ENCODE results near the gene SASH1. TPM values are rescaled to one million over a fixed set of nuclear protein-coding genes. Genes with fewer than 3 reads are reported as not detected.

Gene SASH1
- total RNA-seq, 1 experiment from 2014 or later: 27.4 TPM

DNA sequence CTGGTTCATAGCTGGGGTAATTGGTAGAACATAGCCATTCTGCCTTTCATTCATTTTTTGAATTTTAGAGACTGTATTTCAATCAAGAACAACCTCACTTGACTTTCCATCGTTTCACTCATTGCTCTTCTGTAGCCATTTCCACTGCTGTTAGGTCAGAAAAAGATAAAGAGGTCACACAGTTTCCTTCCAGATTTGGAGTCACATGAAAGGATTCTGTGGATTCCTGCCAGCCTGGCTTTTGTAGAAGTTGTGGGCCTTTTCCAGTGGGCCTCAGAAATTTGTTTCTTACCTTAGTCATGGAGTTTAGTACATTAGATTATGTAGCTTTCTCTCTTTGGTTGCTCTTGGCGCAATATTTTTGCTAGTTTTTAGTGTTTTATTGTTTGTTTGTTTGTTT is 157.8 kb downstream of the SASH1 start:
- Mint-ChIP-seq H3K36me3 (peaks cover 4% of the 10 kb centered on the region; the same call in 1 of the 2 replicates), H3K4me1 (no peaks in the 10 kb centered on the region), H3K27ac (no peak overlapping the region), H3K4me3 (no peak overlapping the region), H3K9me3 (no peaks in the 10 kb centered on the region), H3K27me3 (ENCODE audit: low read depth) (no peaks in the 10 kb centered on the region)
- ChIA-PET POLR2A (no interaction called here), CTCF (no interaction called here)
- DNase-seq (ENCODE audit: low spot score) (no peak), ATAC-seq (no peak)
- TF ChIP-seq FOXP1 (CRISPR knock-in tag; IDR thresholded peaks at IDR 0.05; ENCODE audit: borderline replicate concordance): no peak
- TF ChIP-seq RORB (CRISPR knock-in tag; IDR thresholded peaks at IDR 0.05): no peak
- TF ChIP-seq FOXK1 (CRISPR knock-in tag; IDR thresholded peaks at IDR 0.05): no peak
- TF ChIP-seq GTF2I (CRISPR knock-in tag; conservative IDR thresholded peaks at IDR 0.05): no peak
- no peak for TF ChIP-seq ZNF232 (CRISPR knock-in tag; IDR thresholded peaks at IDR 0.05)
- TF ChIP-seq, protein P1, sequence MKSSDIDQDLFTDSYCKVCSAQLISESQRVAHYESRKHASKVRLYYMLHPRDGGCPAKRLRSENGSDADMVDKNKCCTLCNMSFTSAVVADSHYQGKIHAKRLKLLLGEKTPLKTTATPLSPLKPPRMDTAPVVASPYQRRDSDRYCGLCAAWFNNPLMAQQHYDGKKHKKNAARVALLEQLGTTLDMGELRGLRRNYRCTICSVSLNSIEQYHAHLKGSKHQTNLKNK (CRISPR knock-in tag; IDR thresholded peaks at IDR 0.05): no peak
- TF ChIP-seq IRF2 (CRISPR knock-in tag; IDR thresholded peaks at IDR 0.05; ENCODE audit: borderline replicate concordance, low read depth): no peak
- no peak for TF ChIP-seq NFE2L1 (CRISPR knock-in tag; IDR thresholded peaks at IDR 0.05)
- no peak for TF ChIP-seq TEAD4 (CRISPR knock-in tag; IDR thresholded peaks at IDR 0.05)
- TF ChIP-seq OVOL2 (CRISPR knock-in tag; IDR thresholded peaks at IDR 0.05; ENCODE audit: borderline replicate concordance): no peak
- TF ChIP-seq ETV6 (CRISPR knock-in tag; IDR thresholded peaks at IDR 0.05): no peak
- no peak for TF ChIP-seq TP53 (CRISPR knock-in tag; IDR thresholded peaks at IDR 0.05)
- no peak for TF ChIP-seq CBFB (CRISPR knock-in tag; IDR thresholded peaks at IDR 0.05; ENCODE audit: low read depth)

DNA sequence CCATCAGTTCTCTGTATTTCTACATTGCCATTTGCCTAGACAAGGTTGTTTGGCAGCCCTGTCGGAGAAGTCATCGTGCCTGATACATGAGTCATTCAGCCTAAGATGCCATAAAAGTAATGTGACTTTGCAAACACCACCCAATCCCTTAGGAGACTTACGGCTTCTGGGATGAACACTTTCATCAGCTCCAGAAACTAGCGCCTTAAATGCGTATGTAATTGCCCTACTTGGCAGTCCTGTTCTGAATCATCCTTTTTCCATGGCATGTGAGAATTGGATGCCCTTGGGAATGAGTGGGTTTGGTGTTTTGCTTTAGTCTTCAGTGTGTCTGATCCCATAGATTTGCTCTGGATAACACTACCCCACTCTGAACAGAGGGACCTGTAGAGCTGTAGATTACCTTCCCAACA is 158.5 kb downstream of the SASH1 start:
- Mint-ChIP-seq H3K27me3 (ENCODE audit: low read depth) (no peaks in the 10 kb centered on the region), H3K27ac (no peak overlapping the region), H3K4me3 (no peak overlapping the region), H3K4me1 (no peaks in the 10 kb centered on the region), H3K36me3 (peaks cover 4% of the 10 kb centered on the region; the same call in 1 of the 2 replicates), H3K9me3 (no peaks in the 10 kb centered on the region)
- CTCF ChIA-PET: no interaction called here
- no peak for ATAC-seq
- TF ChIP-seq NR3C1 (CRISPR knock-in tag; conservative IDR thresholded peaks at IDR 0.05; ENCODE audit: low read depth) (no peak), TP53 (CRISPR knock-in tag; IDR thresholded peaks at IDR 0.05) (no peak), RELA (CRISPR knock-in tag; IDR thresholded peaks at IDR 0.05; ENCODE audit: borderline replicate concordance) (no peak), TEAD1 (CRISPR knock-in tag; IDR thresholded peaks at IDR 0.05) (no peak), FOXP1 (CRISPR knock-in tag; IDR thresholded peaks at IDR 0.05; ENCODE audit: borderline replicate concordance) (no peak), GRHL2 (CRISPR knock-in tag; IDR thresholded peaks at IDR 0.05; ENCODE audit: insufficient replicate concordance, severe bottlenecking) (no peak), SOX15 (CRISPR knock-in tag; IDR thresholded peaks at IDR 0.05) (no peak), NR2C2 (CRISPR knock-in tag; IDR thresholded peaks at IDR 0.05) (no peak), ZNF219 (CRISPR knock-in tag; IDR thresholded peaks at IDR 0.05; ENCODE audit: borderline replicate concordance) (no peak), KAT7 (CRISPR knock-in tag; IDR thresholded peaks at IDR 0.05; ENCODE audit: borderline replicate concordance) (no peak), HMGA2 (CRISPR knock-in tag; IDR thresholded peaks at IDR 0.05) (no peak), IRF2 (CRISPR knock-in tag; IDR thresholded peaks at IDR 0.05; ENCODE audit: borderline replicate concordance, low read depth) (no peak)
- TF ChIP-seq, protein P2, sequence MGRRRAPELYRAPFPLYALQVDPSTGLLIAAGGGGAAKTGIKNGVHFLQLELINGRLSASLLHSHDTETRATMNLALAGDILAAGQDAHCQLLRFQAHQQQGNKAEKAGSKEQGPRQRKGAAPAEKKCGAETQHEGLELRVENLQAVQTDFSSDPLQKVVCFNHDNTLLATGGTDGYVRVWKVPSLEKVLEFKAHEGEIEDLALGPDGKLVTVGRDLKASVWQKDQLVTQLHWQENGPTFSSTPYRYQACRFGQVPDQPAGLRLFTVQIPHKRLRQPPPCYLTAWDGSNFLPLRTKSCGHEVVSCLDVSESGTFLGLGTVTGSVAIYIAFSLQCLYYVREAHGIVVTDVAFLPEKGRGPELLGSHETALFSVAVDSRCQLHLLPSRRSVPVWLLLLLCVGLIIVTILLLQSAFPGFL (CRISPR knock-in tag; IDR thresholded peaks at IDR 0.05; ENCODE audit: borderline replicate concordance): no peak
- TF ChIP-seq, protein P3, sequence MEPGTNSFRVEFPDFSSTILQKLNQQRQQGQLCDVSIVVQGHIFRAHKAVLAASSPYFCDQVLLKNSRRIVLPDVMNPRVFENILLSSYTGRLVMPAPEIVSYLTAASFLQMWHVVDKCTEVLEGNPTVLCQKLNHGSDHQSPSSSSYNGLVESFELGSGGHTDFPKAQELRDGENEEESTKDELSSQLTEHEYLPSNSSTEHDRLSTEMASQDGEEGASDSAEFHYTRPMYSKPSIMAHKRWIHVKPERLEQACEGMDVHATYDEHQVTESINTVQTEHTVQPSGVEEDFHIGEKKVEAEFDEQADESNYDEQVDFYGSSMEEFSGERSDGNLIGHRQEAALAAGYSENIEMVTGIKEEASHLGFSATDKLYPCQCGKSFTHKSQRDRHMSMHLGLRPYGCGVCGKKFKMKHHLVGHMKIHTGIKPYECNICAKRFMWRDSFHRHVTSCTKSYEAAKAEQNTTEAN (CRISPR knock-in tag; IDR thresholded peaks at IDR 0.05): no peak
- TF ChIP-seq, protein P4, sequence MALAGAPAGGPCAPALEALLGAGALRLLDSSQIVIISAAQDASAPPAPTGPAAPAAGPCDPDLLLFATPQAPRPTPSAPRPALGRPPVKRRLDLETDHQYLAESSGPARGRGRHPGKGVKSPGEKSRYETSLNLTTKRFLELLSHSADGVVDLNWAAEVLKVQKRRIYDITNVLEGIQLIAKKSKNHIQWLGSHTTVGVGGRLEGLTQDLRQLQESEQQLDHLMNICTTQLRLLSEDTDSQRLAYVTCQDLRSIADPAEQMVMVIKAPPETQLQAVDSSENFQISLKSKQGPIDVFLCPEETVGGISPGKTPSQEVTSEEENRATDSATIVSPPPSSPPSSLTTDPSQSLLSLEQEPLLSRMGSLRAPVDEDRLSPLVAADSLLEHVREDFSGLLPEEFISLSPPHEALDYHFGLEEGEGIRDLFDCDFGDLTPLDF (CRISPR knock-in tag; IDR thresholded peaks at IDR 0.05): no peak
- TF ChIP-seq, protein P5, sequence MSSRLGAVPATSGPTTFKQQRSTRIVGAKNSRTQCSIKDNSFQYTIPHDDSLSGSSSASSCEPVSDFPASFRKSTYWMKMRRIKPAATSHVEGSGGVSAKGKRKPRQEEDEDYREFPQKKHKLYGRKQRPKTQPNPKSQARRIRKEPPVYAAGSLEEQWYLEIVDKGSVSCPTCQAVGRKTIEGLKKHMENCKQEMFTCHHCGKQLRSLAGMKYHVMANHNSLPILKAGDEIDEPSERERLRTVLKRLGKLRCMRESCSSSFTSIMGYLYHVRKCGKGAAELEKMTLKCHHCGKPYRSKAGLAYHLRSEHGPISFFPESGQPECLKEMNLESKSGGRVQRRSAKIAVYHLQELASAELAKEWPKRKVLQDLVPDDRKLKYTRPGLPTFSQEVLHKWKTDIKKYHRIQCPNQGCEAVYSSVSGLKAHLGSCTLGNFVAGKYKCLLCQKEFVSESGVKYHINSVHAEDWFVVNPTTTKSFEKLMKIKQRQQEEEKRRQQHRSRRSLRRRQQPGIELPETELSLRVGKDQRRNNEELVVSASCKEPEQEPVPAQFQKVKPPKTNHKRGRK (CRISPR knock-in tag; IDR thresholded peaks at IDR 0.05; ENCODE audit: borderline replicate concordance): no peak
- DNase-seq (ENCODE audit: low spot score): no peak
- POLR2A ChIA-PET: no interaction called here

Measured in WTC11 (cell line).